Adrenal gland (tissue), 12 donors: Measurements from ENCODE around the gene SCAPER. TPM values are rescaled to one million over a fixed set of nuclear protein-coding genes. Genes with fewer than 3 reads are reported as not detected.

Source experiments
- DNase-seq, 7 donors: peaks; one replicate each; pipeline ENCODE4 v3.0.0-alpha.2; 2019 to 2020
- H3K27ac ChIP-seq, 5 donors: fragments of 200-600 bp; sonication (generic) in 4 of 5; 1 replicate in 3 of 5; 2 replicates in 2 of 5; pipeline versions ENCODE4 v1.5.1 to v1.8.0; 2016 to 2020; ENCODE audit warnings: mild to moderate bottlenecking in 1 of 5
- H3K27me3 ChIP-seq: fragments of 200-600 bp; 2 replicates; pipeline ENCODE4 v1.8.0; 2021
- H3K36me3 ChIP-seq, 2 donors: fragments of 200-600 bp; replicated peaks in 1 of 2; 1 replicate in 1 of 2; 2 replicates in 1 of 2; pipeline versions ENCODE4 v1.5.1 to v1.8.0; 2018 to 2022
- H3K4me1 ChIP-seq, 2 donors: fragments of 200-600 bp; replicated peaks in 1 of 2; 1 replicate in 1 of 2; 2 replicates in 1 of 2; pipeline versions ENCODE4 v1.5.1 to v1.8.0; 2018 to 2021
- H3K4me3 ChIP-seq, 4 donors: fragments of 200-600 bp; sonication (generic) in 3 of 4; one replicate each; pipeline ENCODE4 v1.5.1; 2016 to 2018
- H3K9me3 ChIP-seq, 3 donors: fragments of 200-600 bp; sonication (generic) in 1 of 3; replicated peaks in 1 of 3; 1 replicate in 2 of 3; 2 replicates in 1 of 3; pipeline versions ENCODE4 v1.5.1 to v1.8.0; 2016 to 2021
- CTCF ChIP-seq, 6 experiments: fragments of 450-650 bp in 4 of 6; fragments of 200-600 bp in 2 of 6; sonication (generic) in 1 of 6; IDR thresholded peaks; 1 replicate in 5 of 6; 2 replicates in 1 of 6; pipeline versions ENCODE4 v1.5.1 to v1.8.0; 2016 to 2021; ENCODE audit warnings: antibody characterized with exemption in 6 of 6, mild to moderate bottlenecking in 2 of 6, moderate library complexity in 1 of 6
- POLR2A ChIP-seq, 2 donors: fragments of 450-650 bp; IDR thresholded peaks; one replicate each; pipeline ENCODE4 v1.6.1; 2017; ENCODE audit warnings: antibody characterized with exemption in 2 of 2, mild to moderate bottlenecking in 2 of 2, moderate library complexity in 1 of 2
- WGBS, 4 donors: extraction: QIAGEN DNeasy Blood & Tissue Kit in 2 of 4; methylation state at CpG; one replicate each; pipeline versions ENCODE4 v1.1.5 to v1.1.7; 2013 to 2017; 5-methylcytosine and 5-hydroxymethylcytosine counted together
- intact Hi-C, 2 donors: fragments of 100-400 bp; cut with DNase I; formaldehyde crosslinking; loops; one replicate each; pipeline versions ENCODE4 v1.14.1 to v1.15.0; 2022 to 2023
- polyA plus RNA-seq, 3 donors: library from polyadenylated mRNA; stranded (reverse); fragments of 200-250 nt in 2 of 3; fragments of 350-450 nt in 1 of 3; fragmentation: Illumina TruSeq in 1 of 3; extraction: RNeasy Lipid Tissue Mini Kit (QIAGEN cat#74804) in 1 of 3; gene quantifications; one replicate each; pipeline ENCODE4 v1.2.3, GENCODE V29; 2013 to 2014
- total RNA-seq, 9 donors: library from RNA; depleted of rRNA in 4 of 9; stranded (reverse); fragments of >200 nt in 4 of 9; fragments of 120-200 nt in 1 of 9; fragmentation: NEBNext Ultra II Directional in 1 of 9; extraction: Animal tissue kit (Norgen Biotek cat#: 25700) in 1 of 9; gene quantifications; one replicate each; pipeline versions ENCODE4 v1.1.0 to v1.2.4, GENCODE V29; 2013 to 2023
- donor health status: healthy with polysubstance abuse.
- donor health status: Bipolar disorder and iron deficiency.
- donor health status: DM: yes; HTN: yes; CAD: no.
- donor health status: DM: no; HTN: no; CAD: no.
- donor health status: DM: no; HTN: no; CAD: no.
- donor health status: DM: yes; HTN: yes; CAD: no.

SCAPER gene
- total and polyA plus RNA-seq, 12 donors: 3.9 to 95.3 (median 24.1) TPM

GRCh38 chr15:76866008-76866407, 39.1 kb downstream of the SCAPER start:
- no peaks in the 10 kb centered on the region for H3K36me3 ChIP-seq
- 66 to 80% (median 79%) methylated on average over 2 of the region's 2 CpGs for WGBS, 4 donors
- no peak overlapping the region for H3K27ac ChIP-seq
- H3K9me3 ChIP-seq: no peaks in the 10 kb centered on the region
- intact Hi-C loops: no loop called here
- TF ChIP-seq CTCF (IDR thresholded peaks at IDR 0.05) (no peak), POLR2A (IDR thresholded peaks at IDR 0.05) (no peak)
- peak in 3 of 7 donors; percentile 10 to 22 (median 16) for DNase-seq
- peaks cover 0 to 7% of the 10 kb centered on the region in 2 donors for H3K4me1 ChIP-seq
- H3K27me3 ChIP-seq: no peaks in the 10 kb centered on the region
- no peak overlapping the region for H3K4me3 ChIP-seq

- intact Hi-C loops: no loop called here
- 69 to 79% (median 71%) methylated on average over 4 of the region's 4 CpGs for WGBS, 4 donors
- H3K27ac ChIP-seq: no peak overlapping the region
- H3K36me3 ChIP-seq: no peaks in the 10 kb centered on the region
- H3K4me3 ChIP-seq: no peak overlapping the region
- DNase-seq: no peak
- no peaks in the 10 kb centered on the region for H3K27me3 ChIP-seq
- TF ChIP-seq POLR2A (IDR thresholded peaks at IDR 0.05): no peak
- no peak for TF ChIP-seq CTCF (IDR thresholded peaks at IDR 0.05)
- H3K4me1 ChIP-seq: peaks cover 0 to 7% of the 10 kb centered on the region in 2 donors
- no peaks in the 10 kb centered on the region for H3K9me3 ChIP-seq
Measured at GRCh38 chr15:76865548-76865991, 39.6 kb downstream of the SCAPER start.

- H3K27me3 ChIP-seq: no peaks in the 10 kb centered on the region
- TF ChIP-seq CTCF (IDR thresholded peaks at IDR 0.05) (no peak), POLR2A (IDR thresholded peaks at IDR 0.05) (no peak)
- intact Hi-C loops: no loop called here
- no peak overlapping the region for H3K27ac ChIP-seq
- no peaks in the 10 kb centered on the region for H3K36me3 ChIP-seq
- peaks cover 0 to 7% of the 10 kb centered on the region in 2 donors for H3K4me1 ChIP-seq
- DNase-seq: no peak
- H3K4me3 ChIP-seq: no peak overlapping the region
- H3K9me3 ChIP-seq: no peaks in the 10 kb centered on the region
Measured at GRCh38 chr15:76864586-76864985, 40.6 kb downstream of the SCAPER start.

GRCh38 chr15:76863693-76864092, 41.4 kb downstream of the SCAPER start:
- no peak for TF ChIP-seq CTCF (IDR thresholded peaks at IDR 0.05)
- no peak for TF ChIP-seq POLR2A (IDR thresholded peaks at IDR 0.05)
- Histone ChIP-seq H3K27ac (no peak overlapping the region), H3K4me1 (peaks cover 0 to 7% of the 10 kb centered on the region in 2 donors), H3K27me3 (no peaks in the 10 kb centered on the region), H3K9me3 (no peaks in the 10 kb centered on the region), H3K36me3 (no peaks in the 10 kb centered on the region), H3K4me3 (no peak overlapping the region)
- intact Hi-C loops: no loop called here
- DNase-seq: no peak
- 92 to 100% (median 95%) methylated on average over 2 of the region's 2 CpGs for WGBS, 4 donors
